Muscle of back (tissue), 11 donors: ENCODE results near the gene KCNIP4. TPM values are rescaled to one million over a fixed set of nuclear protein-coding genes. Genes with fewer than 3 reads are reported as not detected.

Source experiments
- DNase-seq, 3 donors: peaks; one replicate each; pipeline versions ENCODE4 v3.0.0 to v3.0.0-alpha.2; 2013
- polyA plus RNA-seq, 10 donors: library from polyadenylated mRNA; unstranded; fragments of 120-200 nt; gene quantifications; one replicate each; pipeline ENCODE4 v1.2.1, GENCODE V29; 2013; ENCODE audit not compliant: insufficient read length in 10 of 10

KCNIP4 gene
- polyA plus RNA-seq, 10 donors = 1.5 to 3.5 (median 2.9) TPM

DNA sequence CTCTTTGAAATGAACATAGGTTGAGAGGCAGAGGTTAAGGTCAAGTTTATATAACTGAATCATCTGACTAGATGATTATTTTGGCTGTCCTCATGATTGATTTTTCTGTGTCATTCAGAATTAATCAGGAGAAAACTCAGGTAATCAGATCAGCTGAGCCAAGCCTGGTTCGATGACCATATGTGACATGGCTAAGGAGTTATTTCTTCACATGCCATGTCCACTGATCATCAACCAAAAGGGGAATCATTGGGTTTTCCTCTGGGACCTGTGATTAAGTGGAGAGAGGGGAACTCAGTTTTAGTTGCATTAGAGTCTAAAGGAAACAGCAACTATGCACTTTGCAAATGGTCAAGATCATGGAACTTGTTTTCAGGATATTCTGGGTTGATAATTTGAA lies 1268.6 kb downstream of the KCNIP4 start:
- no peak for DNase-seq
